Fibroblast of lung (primary cell): Measurements from ENCODE around the gene RASSF7.

Experiments used
- EZH2 ChIP-seq: IDR thresholded peaks from 2 replicates; pipeline ENCODE4 v1.5.1; 2012; ENCODE audit warnings: low read length, control low read depth, mild to moderate bottlenecking; ENCODE audit errors: missing control alignments
- TF ChIP-seq, protein P1 (sequence below), 2 donors: IDR thresholded peaks in 1 of 2; conservative IDR thresholded peaks in 1 of 2; 1 replicate in 1 of 2; 2 replicates in 1 of 2; pipeline ENCODE4 v1.5.1; 2011 to 2012; ENCODE audit warnings: low read length in 2 of 2, control low read depth in 1 of 2, inconsistent platforms in 1 of 2, low read depth in 1 of 2, mild to moderate bottlenecking in 1 of 2

DNA sequence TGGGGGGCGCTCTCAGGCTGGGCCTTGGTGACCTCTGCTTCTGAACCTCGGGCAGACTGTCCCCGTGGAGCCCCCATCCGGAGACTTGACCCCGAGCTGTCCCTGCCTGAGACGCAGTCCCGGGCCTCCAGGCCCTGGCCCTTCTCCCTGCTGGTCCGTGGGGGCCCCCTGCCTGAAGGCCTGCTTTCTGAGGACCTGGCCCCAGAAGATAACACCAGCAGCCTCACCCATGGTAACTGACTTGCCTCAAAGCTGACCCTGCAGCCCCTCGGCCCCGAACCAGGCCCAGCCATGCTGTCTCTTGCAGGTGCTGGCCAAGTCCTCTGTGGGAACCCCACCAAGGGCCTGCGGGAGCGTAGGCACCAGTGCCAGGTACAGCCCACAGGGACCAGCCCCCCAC is 9.2 kb upstream of the RASSF7 start:
- TF ChIP-seq, protein P1, sequence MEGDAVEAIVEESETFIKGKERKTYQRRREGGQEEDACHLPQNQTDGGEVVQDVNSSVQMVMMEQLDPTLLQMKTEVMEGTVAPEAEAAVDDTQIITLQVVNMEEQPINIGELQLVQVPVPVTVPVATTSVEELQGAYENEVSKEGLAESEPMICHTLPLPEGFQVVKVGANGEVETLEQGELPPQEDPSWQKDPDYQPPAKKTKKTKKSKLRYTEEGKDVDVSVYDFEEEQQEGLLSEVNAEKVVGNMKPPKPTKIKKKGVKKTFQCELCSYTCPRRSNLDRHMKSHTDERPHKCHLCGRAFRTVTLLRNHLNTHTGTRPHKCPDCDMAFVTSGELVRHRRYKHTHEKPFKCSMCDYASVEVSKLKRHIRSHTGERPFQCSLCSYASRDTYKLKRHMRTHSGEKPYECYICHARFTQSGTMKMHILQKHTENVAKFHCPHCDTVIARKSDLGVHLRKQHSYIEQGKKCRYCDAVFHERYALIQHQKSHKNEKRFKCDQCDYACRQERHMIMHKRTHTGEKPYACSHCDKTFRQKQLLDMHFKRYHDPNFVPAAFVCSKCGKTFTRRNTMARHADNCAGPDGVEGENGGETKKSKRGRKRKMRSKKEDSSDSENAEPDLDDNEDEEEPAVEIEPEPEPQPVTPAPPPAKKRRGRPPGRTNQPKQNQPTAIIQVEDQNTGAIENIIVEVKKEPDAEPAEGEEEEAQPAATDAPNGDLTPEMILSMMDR (conservative IDR thresholded peaks at IDR 0.05 in 1 of 2, IDR thresholded peaks at IDR 0.05 in 1 of 2; ENCODE audit: low read depth in 1 of 2, low read length in 2 of 2) = no peak
- TF ChIP-seq EZH2 = no peak
